Endothelial cell of umbilical vein (primary cell): ENCODE results near the gene ROBO4.
A peak's percentile ranks its signal among the peaks of the same experiment; 100 is the strongest.

Experiments used
- EZH2 ChIP-seq: IDR thresholded peaks from 2 replicates; pipeline ENCODE4 v1.6.1; 2012; ENCODE audit warnings: borderline replicate concordance, low read depth, mild to moderate bottlenecking, moderate library complexity, low read length, inconsistent platforms; ENCODE audit not compliant: severe bottlenecking
- FOS ChIP-seq: IDR thresholded peaks from 2 replicates; pipeline ENCODE4 v1.6.1; 2011; ENCODE audit warnings: mild to moderate bottlenecking, low read length, moderate library complexity, borderline replicate concordance; ENCODE audit not compliant: insufficient read depth
- JUN ChIP-seq: IDR thresholded peaks from 2 replicates; pipeline ENCODE4 v1.6.1; 2011; ENCODE audit warnings: borderline replicate concordance, low read depth; ENCODE audit not compliant: insufficient read length, insufficient read depth
- MYC ChIP-seq: IDR thresholded peaks from one replicate; pipeline ENCODE4 v1.6.1; 2011; ENCODE audit warnings: mild to moderate bottlenecking, low read depth, low read length
- POLR2A ChIP-seq: IDR thresholded peaks from 2 replicates; pipeline ENCODE4 v1.6.1; 2012; ENCODE audit warnings: low read depth, mild to moderate bottlenecking, control low read depth, low read length
- POLR2AphosphoS5 ChIP-seq: IDR thresholded peaks from 2 replicates; pipeline ENCODE4 v1.6.1; 2012; ENCODE audit warnings: low read depth, mild to moderate bottlenecking, control low read depth, low read length, moderate library complexity; ENCODE audit not compliant: insufficient read depth
- TF ChIP-seq, protein P1 (sequence below), 2 donors: IDR thresholded peaks; 1 replicate in 1 of 2; 2 replicates in 1 of 2; pipeline ENCODE4 v1.5.1; 2011; ENCODE audit warnings: low read length in 2 of 2, mild to moderate bottlenecking in 2 of 2, moderate library complexity in 2 of 2, control low read depth in 1 of 2, inconsistent platforms in 1 of 2, low read depth in 1 of 2; ENCODE audit not compliant: insufficient read depth in 1 of 2; ENCODE audit errors: extremely low read depth in 1 of 2
- TF ChIP-seq, protein P2 (sequence below): IDR thresholded peaks from 2 replicates; pipeline ENCODE4 v1.6.1; 2011; ENCODE audit not compliant: insufficient read depth, insufficient read length

DNA sequence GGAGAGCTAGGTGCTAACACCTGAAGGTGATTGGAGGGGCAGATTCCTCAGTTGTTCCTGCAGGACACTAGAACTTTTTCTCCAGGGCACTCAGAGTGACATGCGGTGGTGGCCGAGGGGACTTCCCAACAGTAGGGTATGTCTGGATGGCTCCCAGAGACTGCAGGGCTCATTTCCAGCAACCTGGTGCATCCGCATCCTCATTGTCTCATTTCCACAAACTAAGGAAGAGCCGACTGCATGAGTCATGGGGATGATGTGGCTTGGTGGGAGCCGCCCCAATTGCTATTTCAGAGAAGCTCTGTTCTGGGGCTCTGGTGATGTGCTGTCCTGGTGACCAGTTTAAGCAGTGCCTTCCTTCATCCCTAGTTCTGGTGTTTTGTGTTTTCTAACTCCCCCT is 2.8 kb upstream of the ROBO4 start:
- TF ChIP-seq, protein P1, sequence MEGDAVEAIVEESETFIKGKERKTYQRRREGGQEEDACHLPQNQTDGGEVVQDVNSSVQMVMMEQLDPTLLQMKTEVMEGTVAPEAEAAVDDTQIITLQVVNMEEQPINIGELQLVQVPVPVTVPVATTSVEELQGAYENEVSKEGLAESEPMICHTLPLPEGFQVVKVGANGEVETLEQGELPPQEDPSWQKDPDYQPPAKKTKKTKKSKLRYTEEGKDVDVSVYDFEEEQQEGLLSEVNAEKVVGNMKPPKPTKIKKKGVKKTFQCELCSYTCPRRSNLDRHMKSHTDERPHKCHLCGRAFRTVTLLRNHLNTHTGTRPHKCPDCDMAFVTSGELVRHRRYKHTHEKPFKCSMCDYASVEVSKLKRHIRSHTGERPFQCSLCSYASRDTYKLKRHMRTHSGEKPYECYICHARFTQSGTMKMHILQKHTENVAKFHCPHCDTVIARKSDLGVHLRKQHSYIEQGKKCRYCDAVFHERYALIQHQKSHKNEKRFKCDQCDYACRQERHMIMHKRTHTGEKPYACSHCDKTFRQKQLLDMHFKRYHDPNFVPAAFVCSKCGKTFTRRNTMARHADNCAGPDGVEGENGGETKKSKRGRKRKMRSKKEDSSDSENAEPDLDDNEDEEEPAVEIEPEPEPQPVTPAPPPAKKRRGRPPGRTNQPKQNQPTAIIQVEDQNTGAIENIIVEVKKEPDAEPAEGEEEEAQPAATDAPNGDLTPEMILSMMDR (IDR thresholded peaks at IDR 0.05; ENCODE audit: extremely low read depth in 1 of 2, insufficient read depth in 1 of 2, low read depth in 1 of 2, low read length in 2 of 2) = no peak
- peak; percentile 97 for TF ChIP-seq FOS
- TF ChIP-seq POLR2A = peak; percentile 67
- peak; percentile 94 for TF ChIP-seq POLR2AphosphoS5
- no peak for TF ChIP-seq MYC
- TF ChIP-seq JUN = peak; percentile 90
- no peak for TF ChIP-seq EZH2
- TF ChIP-seq, protein P2, sequence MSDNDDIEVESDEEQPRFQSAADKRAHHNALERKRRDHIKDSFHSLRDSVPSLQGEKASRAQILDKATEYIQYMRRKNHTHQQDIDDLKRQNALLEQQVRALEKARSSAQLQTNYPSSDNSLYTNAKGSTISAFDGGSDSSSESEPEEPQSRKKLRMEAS = no peak
